GM12891 (cell line): ENCODE data around the gene DPH2.

ENCODE experiments used
- DNase-seq: peaks from one replicate; pipeline ENCODE4 v3.0.0; 2011; ENCODE audit warnings: low spot score; ENCODE audit not compliant: insufficient read length
- FAIRE-seq: peaks from 2 replicates; lab custom pipeline; 2011; peaks lifted over from hg19 to GRCh38; lab: Jason Lieb, UNC
- PAX5 ChIP-seq: IDR thresholded peaks from 2 replicates; pipeline ENCODE4 v1.6.1; 2011; ENCODE audit warnings: low read length, moderate library complexity, mild to moderate bottlenecking; ENCODE audit not compliant: insufficient read depth, severe bottlenecking
- POLR2A ChIP-seq: IDR thresholded peaks from 2 replicates; pipeline ENCODE4 v1.6.1; 2011; ENCODE audit warnings: low read depth, low read length, control low read depth
- POLR2AphosphoS5 ChIP-seq: IDR thresholded peaks from 2 replicates; pipeline ENCODE4 v1.6.1; 2011; ENCODE audit warnings: low read depth, low read length, control low read depth
- POU2F2 ChIP-seq: IDR thresholded peaks from 2 replicates; pipeline ENCODE4 v1.6.1; 2011; ENCODE audit warnings: low read depth, mild to moderate bottlenecking, control low read depth, low read length, moderate library complexity
- SPI1 ChIP-seq: IDR thresholded peaks from 2 replicates; pipeline ENCODE4 v1.6.1; 2011; ENCODE audit warnings: low read depth, low read length, control low read depth
- TAF1 ChIP-seq: IDR thresholded peaks from 2 replicates; pipeline ENCODE4 v1.6.1; 2011; ENCODE audit warnings: low read depth, low read length, control low read depth

DPH2 gene

GRCh38 chr1:43933386-43934100, 36.3 kb upstream of the DPH2 start, which contains the start of gene ARTN:
ARTN (plus strand) TSS chr1:43933801; CDS start chr1:43935657, 1,856 bp downstream.
- FAIRE-seq (peak; percentile 64), DNase-seq (no peak)
- no peak for TF ChIP-seq POLR2AphosphoS5
- TF ChIP-seq POU2F2 = no peak
- no peak for TF ChIP-seq POLR2A
- TF ChIP-seq TAF1 = no peak
- no peak for TF ChIP-seq PAX5
- TF ChIP-seq SPI1 = no peak

- peak; percentile 90 for FAIRE-seq
Measured at GRCh38 chr1:43934101-43934985, 35.5 kb upstream of the DPH2 start.

GRCh38 chr1:43934986-43935324, 34.9 kb upstream of the DPH2 start:
- TF ChIP-seq PAX5 (no peak), POLR2A (no peak), POLR2AphosphoS5 (no peak), TAF1 (no peak), SPI1 (no peak), POU2F2 (no peak)
- FAIRE-seq = no peak
- no peak for DNase-seq

More at GRCh38 chr1:43934101-43934985, 35.5 kb upstream of the DPH2 start:
- DNase-seq = peak; percentile 81
- 0 out of 2 replicates have a peak, but pooled peaks have one; percentile 34 for TF ChIP-seq POU2F2
- TF ChIP-seq SPI1 = no peak

GRCh38 chr1:43935711-43936427, 33.9 kb upstream of the DPH2 start:
- no peak for DNase-seq

GRCh38 chr1:43936431-43937151, 33.2 kb upstream of the DPH2 start:
- FAIRE-seq (peak; percentile 82), DNase-seq (no peak)
- TF ChIP-seq POU2F2 (no peak), TAF1 (no peak), POLR2A (no peak), POLR2AphosphoS5 (no peak), SPI1 (no peak), PAX5 (no peak)

More at GRCh38 chr1:43935711-43936427, 33.9 kb upstream of the DPH2 start:
- TF ChIP-seq TAF1 (no peak), PAX5 (no peak), POLR2A (no peak), POLR2AphosphoS5 (no peak), POU2F2 (no peak), SPI1 (no peak)
- FAIRE-seq = no peak

GRCh38 chr1:43937179-43937865, 32.5 kb upstream of the DPH2 start:
- no peak for DNase-seq
- FAIRE-seq = no peak
- TF ChIP-seq POLR2A (no peak), SPI1 (no peak), PAX5 (no peak), TAF1 (no peak), POLR2AphosphoS5 (no peak)

- FAIRE-seq (no peak), DNase-seq (no peak)
- TF ChIP-seq POU2F2 (no peak), POLR2AphosphoS5 (no peak), POLR2A (no peak), TAF1 (no peak), SPI1 (no peak)
Measured at GRCh38 chr1:43938383-43938782, 31.4 kb upstream of the DPH2 start.

GRCh38 chr1:43938892-43939587, 30.8 kb upstream of the DPH2 start:
- DNase-seq (no peak), FAIRE-seq (no peak)
- TF ChIP-seq TAF1 = no peak

- FAIRE-seq (no peak), DNase-seq (no peak)
- no peak for TF ChIP-seq POLR2A
- TF ChIP-seq TAF1 = no peak
- no peak for TF ChIP-seq SPI1
- TF ChIP-seq POLR2AphosphoS5 = no peak
Measured at GRCh38 chr1:43942411-43942810, 27.4 kb upstream of the DPH2 start.
